Stimulated activated CD4-positive, alpha-beta T cell treated with anti-CD3 and anti-CD28 coated beads, TNF-alpha, amount 100 ng/mL, for 48 hours (primary cell): ENCODE measurements around the gene VAMP2.

ENCODE experiments used
- DNase-seq, 3 donors: peaks; one replicate each; pipeline ENCODE4 v3.0.0-alpha.2; 2020; ENCODE audit warnings: low read depth in 3 of 3

VAMP2 gene

GRCh38 chr17:8162233-8162996 lies at the start of gene VAMP2:
Gene VAMP2, minus strand, starts transcription at chr17:8162948. Its CDS starts 69 bp downstream, at chr17:8162879.
- peak in 2 of 3 donors; percentile 66 to 72 for DNase-seq

DNA sequence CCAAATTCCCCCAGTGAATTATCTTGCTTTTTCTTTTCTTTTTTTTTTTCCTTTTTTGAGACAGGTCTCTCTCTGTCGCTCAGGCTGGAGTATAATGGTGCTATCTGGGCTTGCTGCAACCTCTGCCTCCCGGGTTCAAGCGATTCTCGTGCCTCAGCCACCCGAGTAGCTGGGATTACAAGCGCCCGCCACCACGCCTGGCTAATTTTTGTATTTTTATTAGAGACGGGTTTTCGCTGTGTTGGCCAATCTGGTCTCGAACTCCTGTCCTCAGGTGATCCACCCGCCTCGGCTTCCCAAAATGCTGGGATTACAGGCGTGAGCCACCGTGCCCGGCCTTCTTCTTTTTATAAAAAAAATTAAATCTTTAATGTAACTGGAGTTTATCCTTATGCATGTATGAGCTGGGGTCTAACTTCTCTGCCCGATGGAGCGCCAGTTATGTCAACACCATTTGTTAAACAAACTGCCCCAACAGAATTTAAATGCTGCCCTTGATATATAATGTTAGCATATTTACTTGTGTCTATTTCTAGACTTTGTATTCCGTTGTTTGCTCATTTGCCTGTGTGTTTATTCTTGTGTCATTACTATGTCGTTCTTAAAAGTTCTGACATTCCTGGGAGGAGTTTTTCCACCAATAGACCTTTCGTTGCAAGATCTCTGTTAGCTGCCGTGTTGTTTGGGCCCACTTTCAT lies 48.2 kb upstream of the VAMP2 start:
- no peak for DNase-seq

GRCh38 chr17:8209907-8210760 lies 47.4 kb upstream of the VAMP2 start, which contains the start of gene AURKB:
Gene AURKB, minus strand, starts transcription at chr17:8210575. Its CDS starts 351 bp downstream, at chr17:8210224.
- DNase-seq: peak; percentile 85 to 93 (median 86)

DNA sequence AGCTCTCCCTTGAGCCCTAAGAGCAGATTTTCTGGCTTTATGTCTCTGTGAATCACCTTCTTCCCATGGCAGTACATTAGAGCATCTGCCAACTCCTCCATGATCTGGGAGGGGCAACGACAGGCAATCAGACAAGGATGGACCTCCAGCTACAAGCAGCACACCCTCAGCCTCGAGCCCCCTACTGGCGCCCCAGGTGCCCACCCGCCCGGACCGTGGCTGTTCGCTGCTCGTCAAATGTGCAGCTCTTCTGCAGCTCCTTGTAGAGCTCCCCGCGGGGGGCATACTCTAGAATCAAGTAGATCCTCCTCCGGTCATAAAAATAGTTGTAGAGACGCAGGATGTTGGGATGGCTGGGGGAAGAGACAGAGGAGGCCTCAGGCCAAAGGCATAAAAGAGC lies 43.8 kb upstream of the VAMP2 start:
- no peak for DNase-seq

DNA sequence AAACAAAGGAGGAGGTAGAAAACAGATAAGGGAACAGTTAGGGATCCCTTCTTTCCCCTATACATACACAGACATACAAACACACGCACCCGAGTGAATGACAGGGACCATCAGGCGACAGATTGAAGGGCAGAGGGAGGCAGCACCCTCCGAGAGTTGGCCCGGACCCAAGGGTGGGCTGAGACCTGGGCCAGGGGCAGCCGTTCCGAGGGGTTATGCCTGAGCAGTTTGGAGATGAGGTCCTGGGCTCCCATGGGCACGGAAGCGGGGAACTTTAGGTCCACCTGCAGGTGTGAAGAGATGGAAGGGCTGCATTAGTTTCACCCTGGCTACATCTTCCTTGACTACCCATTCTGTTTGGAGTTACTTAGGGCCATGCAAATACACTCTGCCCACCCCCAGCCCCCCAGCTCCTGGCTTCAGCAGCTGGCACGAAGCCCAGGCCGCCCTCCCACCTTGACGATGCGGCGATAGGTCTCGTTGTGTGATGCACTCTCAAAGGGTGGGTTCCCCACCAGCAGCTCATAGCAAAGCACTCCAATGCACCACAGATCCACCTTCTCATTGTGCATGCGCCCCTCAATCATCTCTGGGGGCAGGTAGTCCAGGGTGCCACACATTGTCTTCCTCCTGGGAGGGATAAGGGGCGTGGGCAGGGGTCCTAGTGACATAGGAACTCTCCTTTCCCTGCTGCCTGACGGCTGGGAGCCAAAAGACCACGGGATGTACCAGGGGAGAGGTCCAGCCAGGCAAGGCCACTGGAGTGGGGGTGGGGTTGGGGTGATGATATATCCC lies 42.2 kb upstream of the VAMP2 start:
- no peak for DNase-seq

GRCh38 chr17:8192070-8192815 lies 29.5 kb upstream of the VAMP2 start:
- peak in 1 of 3 donors; percentile 64 for DNase-seq

DNA sequence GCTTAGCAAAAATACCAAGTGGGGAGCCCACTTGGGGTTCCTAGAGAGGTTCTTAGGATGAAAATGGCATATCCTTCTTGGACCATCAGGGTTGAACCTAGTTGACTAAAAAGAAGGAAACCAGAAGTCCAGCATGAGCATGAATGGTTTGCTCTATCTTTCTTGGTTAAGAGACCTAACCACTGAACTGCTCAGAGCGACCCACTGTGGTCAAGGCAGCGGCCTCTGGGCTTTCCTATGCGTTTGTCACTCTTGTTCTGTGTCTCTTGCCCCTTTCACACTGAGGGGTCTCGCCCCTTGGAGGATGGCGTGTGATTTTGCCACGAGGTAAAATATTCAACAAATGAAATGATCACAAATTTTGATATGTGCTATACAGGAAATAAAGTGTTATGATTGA lies 27.8 kb upstream of the VAMP2 start:
- no peak for DNase-seq

DNA sequence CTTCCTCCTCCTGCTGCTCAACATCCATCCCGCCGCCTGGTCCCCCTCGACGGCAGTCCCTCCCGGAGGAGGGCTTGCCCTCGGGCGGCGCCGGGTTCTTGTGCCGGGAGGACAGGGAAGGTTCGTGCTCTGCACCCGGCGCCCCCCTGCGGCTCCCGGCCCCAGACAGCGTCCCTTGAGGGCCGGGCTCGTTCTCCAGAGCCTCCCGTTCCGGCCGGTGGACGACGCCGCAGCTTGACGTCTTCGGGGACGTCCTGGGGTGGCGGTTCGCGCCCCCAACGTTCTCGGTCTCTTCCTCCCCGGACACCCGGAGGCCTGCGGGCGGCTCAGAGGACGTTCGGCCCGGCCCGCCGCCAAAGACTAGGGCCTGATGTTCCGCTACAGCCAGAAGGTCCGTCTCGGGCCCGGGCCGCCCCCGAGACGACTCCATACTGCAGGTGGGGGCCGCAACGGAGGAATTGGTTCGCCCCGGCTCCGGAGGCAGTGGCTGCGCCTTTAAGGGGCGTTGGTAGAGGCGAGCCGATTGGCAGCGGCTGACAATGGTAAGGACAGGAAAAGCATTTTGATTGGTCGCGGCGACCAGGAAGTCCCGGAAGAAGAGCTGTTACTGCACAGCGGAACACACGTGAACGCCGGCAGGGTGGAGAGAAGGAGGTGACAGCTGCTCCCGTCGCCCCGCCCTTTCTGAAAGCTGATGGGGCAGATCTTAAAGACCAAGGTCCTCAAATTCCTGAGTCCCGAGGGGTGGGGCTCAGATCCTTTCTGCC lies 27.1 kb upstream of the VAMP2 start, which contains the start of gene BORCS6:
TSS of gene BORCS6 (minus strand) at position 470 of the 767 bp plus-strand sequence. CDS start at position 430, 40 bp downstream.
- DNase-seq: peak; percentile 87 to 93 (median 91)

DNA sequence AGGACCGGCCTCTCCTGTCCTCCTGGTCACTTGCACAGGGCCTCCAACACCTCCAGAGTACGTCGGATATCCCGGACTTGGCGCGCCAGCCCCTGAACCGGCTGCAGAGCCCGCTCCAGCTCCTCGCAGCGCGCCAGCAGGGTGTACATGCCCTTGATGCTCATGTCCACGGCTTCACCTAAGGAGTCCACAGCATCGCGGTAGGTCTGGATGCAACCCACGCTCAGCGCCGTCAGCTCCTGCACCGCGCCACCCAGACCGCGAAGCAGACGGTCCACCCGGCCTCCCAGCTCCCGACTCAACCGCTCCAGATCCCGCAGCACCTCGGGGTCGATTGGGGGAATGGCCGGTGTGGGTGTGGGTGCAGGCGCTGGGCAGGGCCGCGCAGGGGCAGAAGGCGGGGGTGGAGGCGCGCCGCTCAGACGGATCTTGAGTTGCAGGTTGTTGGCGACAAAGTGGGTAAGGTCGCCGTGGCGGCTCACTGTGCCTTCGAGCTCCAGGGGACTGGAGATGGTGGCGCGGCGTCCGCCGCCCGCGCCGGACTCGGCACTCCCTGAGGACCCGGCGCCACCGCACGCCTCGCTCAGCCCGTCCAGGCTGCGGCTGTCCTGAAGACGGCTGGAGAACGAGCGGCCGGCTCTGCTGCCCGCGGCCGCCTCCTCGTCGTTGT lies 26.4 kb upstream of the VAMP2 start:
- no peak for DNase-seq

DNA sequence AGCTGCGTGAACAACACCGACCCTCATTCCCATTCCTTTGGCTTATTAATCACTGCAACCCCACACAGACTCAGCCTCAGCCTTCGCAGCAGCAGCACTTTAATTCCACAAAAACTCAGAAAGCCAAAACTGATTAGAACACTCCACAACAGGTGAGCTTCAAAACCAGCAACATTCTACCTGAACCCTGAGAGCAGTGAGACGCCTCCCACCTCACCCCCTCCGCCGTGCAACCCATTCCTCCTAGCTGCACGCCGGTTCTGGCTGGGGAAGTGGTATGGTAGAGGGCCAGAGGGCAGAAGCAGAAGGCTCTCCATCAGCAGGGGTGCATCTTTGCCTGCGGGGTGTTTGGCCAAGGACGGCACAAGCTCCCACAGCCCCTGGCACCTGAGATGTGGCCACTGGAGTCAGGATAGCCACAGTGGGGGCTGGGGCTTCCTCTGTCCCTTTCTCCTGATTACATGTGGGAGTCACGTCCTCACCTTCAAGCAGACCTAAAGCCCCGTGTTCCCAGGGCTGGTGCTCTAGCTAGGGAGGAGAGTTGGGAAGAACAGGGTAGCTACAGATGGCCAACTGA lies 25.6 kb upstream of the VAMP2 start:
- DNase-seq: no peak

DNA sequence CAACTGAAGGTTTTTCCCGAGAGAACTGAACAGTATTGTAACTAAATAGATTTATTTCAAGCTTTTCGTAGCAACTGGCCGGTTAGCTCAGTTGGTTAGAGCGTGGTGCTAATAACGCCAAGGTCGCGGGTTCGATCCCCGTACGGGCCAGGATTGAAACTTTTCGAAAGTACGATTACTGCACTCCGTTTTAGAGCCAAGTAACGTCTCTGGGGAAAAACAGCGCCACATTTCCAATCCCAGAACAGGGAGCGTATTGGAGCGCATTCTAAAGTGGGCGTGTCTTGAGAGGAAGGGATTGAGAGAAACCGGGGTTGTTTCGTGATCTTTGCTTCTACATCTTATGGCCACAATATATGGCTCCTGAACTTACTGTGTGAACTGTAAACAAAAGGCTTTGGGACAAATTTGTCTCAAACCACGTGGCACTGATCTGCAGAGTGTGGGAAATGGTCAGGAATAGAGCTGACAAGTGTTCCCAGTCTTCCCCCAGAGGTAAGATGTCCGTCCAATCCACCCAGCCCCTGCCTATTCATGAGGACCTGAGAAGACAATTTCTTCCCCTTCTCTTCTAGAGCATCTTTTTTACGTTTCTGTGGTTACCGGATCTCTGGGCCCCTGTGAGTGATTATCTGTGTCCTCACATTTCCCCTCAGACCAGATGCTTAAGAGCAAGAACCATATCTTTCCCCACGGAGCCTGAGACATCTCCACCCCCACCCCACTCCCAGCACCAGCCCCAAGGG lies 24.9 kb upstream of the VAMP2 start:
- DNase-seq: peak; percentile 82 to 91 (median 85)

DNA sequence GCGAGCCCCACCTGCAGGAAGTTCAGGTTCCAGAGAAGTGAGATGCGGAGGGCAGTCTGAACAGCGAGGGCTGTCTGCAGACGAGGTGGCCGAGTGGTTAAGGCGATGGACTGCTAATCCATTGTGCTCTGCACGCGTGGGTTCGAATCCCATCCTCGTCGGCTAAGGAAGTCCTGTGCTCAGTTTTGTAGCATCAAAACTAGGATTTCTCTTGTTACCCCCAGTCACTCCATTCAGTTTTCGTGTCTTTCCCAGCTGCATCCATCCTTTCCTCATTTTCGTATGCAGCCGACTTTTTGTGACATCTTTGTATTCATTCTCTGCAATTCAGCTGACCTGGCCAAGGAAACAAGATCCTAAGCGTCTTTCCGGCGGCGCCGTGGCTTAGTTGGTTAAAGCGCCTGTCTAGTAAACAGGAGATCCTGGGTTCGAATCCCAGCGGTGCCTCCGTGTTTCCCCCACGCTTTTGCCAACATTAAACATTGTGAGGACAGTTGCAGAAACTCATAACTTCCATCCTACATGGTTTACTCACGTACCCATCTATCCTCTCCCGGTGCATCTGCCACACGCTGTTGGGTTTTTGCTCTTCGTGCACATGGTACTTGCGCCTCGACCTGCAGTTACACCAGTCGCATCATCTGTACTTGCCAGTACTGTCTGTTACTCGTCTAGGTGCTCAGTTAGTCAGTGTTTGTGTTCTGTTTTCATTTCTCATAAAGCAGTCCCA lies 24.2 kb upstream of the VAMP2 start:
- peak; percentile 88 to 98 (median 95) for DNase-seq

DNA sequence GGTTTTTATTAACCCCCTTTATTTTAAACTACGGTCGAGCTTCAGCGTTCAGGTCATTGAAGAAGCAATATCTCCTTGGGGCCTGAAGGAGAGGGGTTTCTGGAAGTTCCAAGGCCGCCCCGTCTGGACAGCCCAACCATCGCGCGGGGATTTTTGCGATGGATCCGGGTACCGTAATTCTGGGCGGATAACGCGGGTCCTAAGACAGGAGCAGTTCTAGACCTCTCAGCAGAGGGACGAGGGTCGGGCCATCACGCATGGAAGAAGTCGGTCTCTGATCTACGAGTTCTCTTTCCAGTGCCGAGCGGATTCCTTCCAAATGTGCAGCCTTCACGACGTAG lies 23.7 kb upstream of the VAMP2 start:
- no peak for DNase-seq

- peak; percentile 80 to 91 (median 86) for DNase-seq
These were observed 23.1 kb upstream of the VAMP2 start for GRCh38 chr17:8185582-8186445.

- DNase-seq: no peak
These were observed 14.4 kb upstream of the VAMP2 start for GRCh38 chr17:8176998-8177731.
